Astrocyte of the cerebellum (primary cell): ENCODE data around the gene CBLN2.

Source experiments
- DNase-seq: peaks from one replicate; pipeline ENCODE4 v3.0.0-alpha.2; 2011; ENCODE audit warnings: low read depth
- H3K4me3 ChIP-seq: 2 replicates; pipeline ENCODE4 v1.5.1; 2011; ENCODE audit warnings: mild to moderate bottlenecking, low read depth, low read length, moderate library complexity
- CTCF ChIP-seq: IDR thresholded peaks from 2 replicates; pipeline ENCODE4 v1.5.1; 2012; ENCODE audit warnings: low read length, low read depth, moderate library complexity, mild to moderate bottlenecking; ENCODE audit errors: missing control alignments
- in situ Hi-C: cut with HindIII; loops from 2 replicates; pipeline ENCODE4 v1.10.0; 2017; ENCODE audit warnings: low sequenced_read_pairs

Gene CBLN2

GRCh38 chr18:72555968-72556367 is 11.8 kb upstream of the CBLN2 start:
- in situ Hi-C loops = no loop called here
- no peak overlapping the region for H3K4me3 ChIP-seq
- TF ChIP-seq CTCF = no peak
- DNase-seq = no peak

- DNase-seq = no peak
These were observed 11.0 kb upstream of the CBLN2 start for GRCh38 chr18:72555101-72555500.

GRCh38 chr18:72543357-72544055 is 636 bp downstream of the CBLN2 start:
- in situ Hi-C loops = no loop called here
- H3K4me3 ChIP-seq = peak overlapping the region; percentile 38
- no peak for TF ChIP-seq CTCF
- no peak for DNase-seq

More at GRCh38 chr18:72555101-72555500, 11.0 kb upstream of the CBLN2 start:
- no peak for TF ChIP-seq CTCF
- in situ Hi-C loops = no loop called here
- no peak overlapping the region for H3K4me3 ChIP-seq

GRCh38 chr18:72542984-72543356 is 1.2 kb downstream of the CBLN2 start:
- TF ChIP-seq CTCF = no peak
- in situ Hi-C loops = no loop called here
- H3K4me3 ChIP-seq = peak overlapping the region; percentile 38
- DNase-seq = no peak

GRCh38 chr18:72542342-72542741 is 1.8 kb downstream of the CBLN2 start:
- peak overlapping the region; percentile 30 for H3K4me3 ChIP-seq
- no peak for DNase-seq
- in situ Hi-C loops = no loop called here
- TF ChIP-seq CTCF = no peak

GRCh38 chr18:72541871-72542332 is 2.2 kb downstream of the CBLN2 start:
- TF ChIP-seq CTCF = no peak
- in situ Hi-C loops = no loop called here
- H3K4me3 ChIP-seq = peak overlapping the region; percentile 30
- DNase-seq = no peak
